GM18505 (cell line): Measurements from ENCODE around the gene FXYD6.

Experiments
- ATAC-seq: cut with Tn5 transposase; IDR thresholded peaks from one replicate; pipeline ENCODE4 v1.9.1; 2021; ENCODE audit not compliant: unreplicated experiment
- POLR2A ChIP-seq: IDR thresholded peaks from 4 replicates; pipeline ENCODE4 v1.6.1; 2011; ENCODE audit warnings: borderline replicate concordance; ENCODE audit not compliant: insufficient read depth, insufficient read length; ENCODE audit errors: extremely low read depth

FXYD6 gene

GRCh38 chr11:117789241-117789640 lies 87.2 kb downstream of the FXYD6 start:
- ATAC-seq: no peak
- no peak for TF ChIP-seq POLR2A
